HepG2 (cell line): Measurements from ENCODE around the gene NR3C2. TPM values are rescaled to one million over a fixed set of nuclear protein-coding genes. Genes with fewer than 3 reads are reported as not detected.

Source experiments
- ATAC-seq: fragments of 200-7000 bp; cut with Tn5 transposase; 3 replicates; pipeline ENCODE4 v1.9.1; 2020; ENCODE audit warnings: mild to moderate bottlenecking, moderate library complexity
- BruUV-seq: library from RNA; stranded (reverse); fragments of 400-500 nt; replicated peaks from 2 replicates; lab custom pipeline; 2021; lab: Mats Ljungman, UMichigan
- CTCF ChIA-PET: fragments of 300-600 bp; formaldehyde crosslinking; extraction: SDS; loops from one replicate; lab custom pipeline; 2021; ENCODE audit warnings: low total read pairs, inconsistent platforms, low intra/inter-chr PET ratio; lab: Yijun Ruan, JAX
- POLR2A ChIA-PET: fragments of 350-600 bp; sonication (Branson Sonifier 250); formaldehyde crosslinking; loops from one replicate; lab custom pipeline; 2020; ENCODE audit warnings: antibody characterized with exemption, inconsistent platforms; lab: Yijun Ruan, JAX
- DNase-seq: peaks from one replicate; pipeline ENCODE4 v3.0.0-alpha.2; 2015; ENCODE audit warnings: low spot score
- FAIRE-seq: peaks from 3 replicates; lab custom pipeline; 2011; peaks lifted over from hg19 to GRCh38; lab: Jason Lieb, UNC
- H2AFZ ChIP-seq: one replicate; pipeline ENCODE4 v1.6.1; 2011; ENCODE audit warnings: low read length, inconsistent platforms
- H3K27ac ChIP-seq: fragments of 300-600 bp; 3 replicates; pipeline ENCODE4 v1.8.0; 2011; ENCODE audit warnings: mixed run types, mild to moderate bottlenecking, mixed read lengths, low read length, inconsistent platforms; ENCODE audit not compliant: insufficient read depth; ENCODE audit errors: extremely low read length
- H3K27me3 ChIP-seq, 2 experiments: fragments of 200-600 bp in 1 of 2; 2 replicates in 1 of 2; 3 replicates in 1 of 2; pipeline versions ENCODE4 v1.6.0 to v1.8.0; 2011; ENCODE audit warnings: low read length in 2 of 2, mild to moderate bottlenecking in 2 of 2, moderate library complexity in 2 of 2, inconsistent platforms in 1 of 2; ENCODE audit not compliant: insufficient read depth in 2 of 2, control insufficient read depth in 1 of 2
- H3K36me3 ChIP-seq, 2 experiments: fragments of 200-600 bp in 1 of 2; replicated peaks in 1 of 2; 2 replicates in 1 of 2; 3 replicates in 1 of 2; pipeline versions ENCODE4 v1.5.1 to v1.8.0; 2011; ENCODE audit warnings: low read length in 2 of 2, inconsistent platforms in 1 of 2; ENCODE audit not compliant: insufficient read depth in 2 of 2, control insufficient read depth in 1 of 2
- H3K4me1 ChIP-seq: 2 replicates; pipeline ENCODE4 v1.5.1; 2012; ENCODE audit warnings: low read length, inconsistent platforms; ENCODE audit not compliant: insufficient read depth
- H3K4me2 ChIP-seq: 2 replicates; pipeline ENCODE4 v1.6.0; 2011; ENCODE audit warnings: low read depth, low read length, inconsistent platforms
- H3K4me3 ChIP-seq, 3 experiments: fragments of 200-600 bp in 1 of 3; sonication (generic), shearing (Covaris generic) in 1 of 3; replicated peaks in 1 of 3; 2 replicates each; pipeline ENCODE4 v1.5.1; 2011 to 2016; ENCODE audit warnings: low read length in 3 of 3, inconsistent platforms in 2 of 3, low read depth in 2 of 3, mild to moderate bottlenecking in 2 of 3, control low read depth in 1 of 3, mixed read lengths in 1 of 3; ENCODE audit not compliant: insufficient read depth in 1 of 3
- H3K79me2 ChIP-seq: one replicate; pipeline ENCODE4 v1.6.1; 2011; ENCODE audit warnings: low read length, inconsistent platforms; ENCODE audit not compliant: insufficient read depth
- H3K9ac ChIP-seq: 2 replicates; pipeline ENCODE4 v1.6.0; 2011; ENCODE audit warnings: mild to moderate bottlenecking, low read depth, low read length, inconsistent platforms; ENCODE audit not compliant: insufficient read depth
- H3K9me3 ChIP-seq: 2 replicates; pipeline ENCODE4 v1.5.1; 2012; ENCODE audit warnings: mild to moderate bottlenecking, low read length
- H4K20me1 ChIP-seq: 2 replicates; pipeline ENCODE4 v1.6.0; 2011; ENCODE audit warnings: inconsistent platforms, mild to moderate bottlenecking, low read length, moderate library complexity; ENCODE audit not compliant: insufficient read depth
- CREB1 ChIP-seq, 2 experiments: fragments of 450-650 bp in 1 of 2; IDR thresholded peaks; 2 replicates each; pipeline ENCODE4 v1.6.1; 2016 to 2017; ENCODE audit warnings: control low read depth in 1 of 2, mild to moderate bottlenecking in 1 of 2, missing compliant biosample characterization in 1 of 2, missing genetic modification characterization in 1 of 2
- FOSL2 ChIP-seq: sonication (generic); formaldehyde crosslinking; IDR thresholded peaks from 2 replicates; pipeline ENCODE4 v1.4.0; 2020; ENCODE audit warnings: missing genetic modification reagents
- IRX3 ChIP-seq: sonication (generic); formaldehyde crosslinking; IDR thresholded peaks from 2 replicates; pipeline ENCODE4 v1.8.1; 2023; ENCODE audit warnings: mild to moderate bottlenecking, low read depth, missing genetic modification reagents, borderline replicate concordance
- PBX3 ChIP-seq: sonication (generic); formaldehyde crosslinking; IDR thresholded peaks from 2 replicates; pipeline ENCODE4 v1.8.1; 2023; ENCODE audit warnings: missing genetic modification reagents, inconsistent platforms, borderline replicate concordance
- RBM39 ChIP-seq: fragments of 200-400 bp; formaldehyde crosslinking; IDR thresholded peaks from one replicate; pipeline ENCODE4 v1.6.1; 2018; ENCODE audit warnings: antibody characterized with exemption, mild to moderate bottlenecking, low read depth, low read length; ENCODE audit not compliant: poor library complexity, severe bottlenecking
- SKI ChIP-seq: fragments of 450-650 bp; IDR thresholded peaks from one replicate; pipeline ENCODE4 v1.6.1; 2018; ENCODE audit warnings: mild to moderate bottlenecking; ENCODE audit not compliant: partially characterized antibody
- YEATS4 ChIP-seq: sonication (generic); formaldehyde crosslinking; IDR thresholded peaks from 2 replicates; pipeline ENCODE4 v1.4.0; 2020; ENCODE audit warnings: missing genetic modification reagents, borderline replicate concordance
- ZC3H4 ChIP-seq: sonication (generic); formaldehyde crosslinking; IDR thresholded peaks from 2 replicates; pipeline ENCODE4 v1.4.0; 2020; ENCODE audit warnings: missing genetic modification reagents, borderline replicate concordance
- ZKSCAN1 ChIP-seq: fragments of 150-350 bp; IDR thresholded peaks from 2 replicates; pipeline ENCODE4 v1.6.1; 2014; ENCODE audit warnings: low read length
- ZNF749 ChIP-seq: sonication (generic); formaldehyde crosslinking; IDR thresholded peaks from 2 replicates; pipeline ENCODE4 v1.8.0; 2022; ENCODE audit warnings: mild to moderate bottlenecking, missing genetic modification reagents, moderate library complexity, borderline replicate concordance
- ZNF777 ChIP-seq: sonication (generic); formaldehyde crosslinking; IDR thresholded peaks from 2 replicates; pipeline ENCODE4 v1.4.0; 2020; ENCODE audit warnings: missing genetic modification reagents
- WGBS: methylation state at CpG from one replicate; pipeline ENCODE4 v1.1.6; 2017; ENCODE audit warnings: low lambda C conversion rate; 5-methylcytosine and 5-hydroxymethylcytosine counted together
- in situ Hi-C: cut with HindIII; loops from 2 replicates; pipeline ENCODE4 v1.10.0; 2017; ENCODE audit warnings: low pct_unique_long_range_greater_than_20kb; ENCODE audit not compliant: extremely low pct_ligation_motif_present
- intact Hi-C: fragments of 100-400 bp; cut with micrococcal nuclease; formaldehyde crosslinking; loops from one replicate; pipeline ENCODE4 v1.10.0; 2022; ENCODE audit not compliant: unreplicated experiment
- polyA plus RNA-seq, 8 experiments: library from polyadenylated mRNA; depleted of rRNA in 3 of 8; stranded (reverse) in 7 of 8; unstranded in 1 of 8; fragments of >200 nt; fragmentation: Illumina TruSeq in 4 of 8; extraction: Trizol in 4 of 8; gene quantifications; 2 replicates each; pipeline versions ENCODE4 v1.2.1 to v1.2.3, GENCODE V29; 2011 to 2016; ENCODE audit warnings: low read depth in 4 of 8, missing spikeins in 1 of 8, mixed read lengths in 1 of 8; ENCODE audit not compliant: insufficient read depth in 1 of 8
- total RNA-seq, 5 experiments: library from RNA; depleted of rRNA; stranded (reverse); fragments of >200 nt; fragmentation: Illumina TruSeq; extraction: Trizol; gene quantifications; 2 replicates each; pipeline ENCODE4 v1.2.3, GENCODE V29; 2016; ENCODE audit warnings: low read depth in 1 of 5
- TF ChIP-seq, protein P1 (sequence below): sonication (generic); formaldehyde crosslinking; IDR thresholded peaks from 2 replicates; pipeline ENCODE4 v1.5.0; 2020; ENCODE audit warnings: mild to moderate bottlenecking, missing genetic modification reagents
- TF ChIP-seq, protein P2 (sequence below): sonication (generic); formaldehyde crosslinking; IDR thresholded peaks from 2 replicates; pipeline ENCODE4 v1.5.0; 2020; ENCODE audit warnings: missing genetic modification reagents

The NR3C2 gene
- total and polyA plus RNA-seq, 2 of the 13 experiments (the other 11 are each of a cell fraction or from before 2014, with no cell fraction given), result 0.26 to 0.46 TPM

DNA sequence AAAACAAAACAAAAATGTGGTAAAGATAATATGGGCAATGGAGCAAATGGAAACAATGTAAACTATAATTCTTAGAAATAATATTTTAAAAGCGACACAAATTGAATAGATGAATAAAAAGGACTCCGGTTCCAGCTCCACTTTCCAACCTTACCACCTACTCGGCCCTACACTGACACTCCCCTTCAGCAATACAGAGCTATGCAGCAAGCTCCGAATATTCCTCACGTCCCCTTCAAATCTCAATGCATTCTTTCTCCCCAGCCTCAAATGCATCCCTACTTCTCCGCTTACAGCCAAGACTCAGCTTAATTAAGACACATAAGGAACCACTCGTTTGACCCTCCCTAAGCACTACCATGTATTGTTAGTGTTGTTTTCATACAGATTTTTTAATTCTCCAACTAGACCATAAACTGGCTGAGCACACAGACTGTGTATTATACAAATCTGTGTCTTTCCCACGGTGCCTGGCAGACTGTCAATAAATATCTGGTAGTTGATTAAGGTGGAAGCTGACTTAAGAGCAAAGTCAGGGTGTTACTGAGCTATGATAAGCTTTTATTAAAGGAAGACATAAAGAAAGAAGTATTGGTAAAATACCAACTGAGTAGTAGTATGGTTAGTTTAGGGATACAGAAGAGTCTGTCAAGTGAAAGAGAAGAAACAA is 219.1 kb downstream of the NR3C2 start:
- H3K4me1 ChIP-seq, result no peaks in the 10 kb centered on the region
- in situ Hi-C loops, result no loop called here
- intact Hi-C loops, result no loop called here
- ChIA-PET POLR2A (no interaction called here), CTCF (no interaction called here)
- FAIRE-seq, result no peak
- H3K4me2 ChIP-seq, result no peak overlapping the region
- WGBS, result 22% methylated on average over 8 of the region's 8 CpGs
- H3K4me3 ChIP-seq, result no peak overlapping the region
- H3K36me3 ChIP-seq, result no peaks in the 10 kb centered on the region
- no peak overlapping the region for H2AFZ ChIP-seq
- DNase-seq, result no peak
- no peaks in the 10 kb centered on the region for H3K79me2 ChIP-seq
- H3K9ac ChIP-seq, result no peak overlapping the region
- H3K27me3 ChIP-seq, result no peaks in the 10 kb centered on the region
- no peak overlapping the region for H3K27ac ChIP-seq
- H4K20me1 ChIP-seq, result no peaks in the 10 kb centered on the region
- TF ChIP-seq, protein P1, sequence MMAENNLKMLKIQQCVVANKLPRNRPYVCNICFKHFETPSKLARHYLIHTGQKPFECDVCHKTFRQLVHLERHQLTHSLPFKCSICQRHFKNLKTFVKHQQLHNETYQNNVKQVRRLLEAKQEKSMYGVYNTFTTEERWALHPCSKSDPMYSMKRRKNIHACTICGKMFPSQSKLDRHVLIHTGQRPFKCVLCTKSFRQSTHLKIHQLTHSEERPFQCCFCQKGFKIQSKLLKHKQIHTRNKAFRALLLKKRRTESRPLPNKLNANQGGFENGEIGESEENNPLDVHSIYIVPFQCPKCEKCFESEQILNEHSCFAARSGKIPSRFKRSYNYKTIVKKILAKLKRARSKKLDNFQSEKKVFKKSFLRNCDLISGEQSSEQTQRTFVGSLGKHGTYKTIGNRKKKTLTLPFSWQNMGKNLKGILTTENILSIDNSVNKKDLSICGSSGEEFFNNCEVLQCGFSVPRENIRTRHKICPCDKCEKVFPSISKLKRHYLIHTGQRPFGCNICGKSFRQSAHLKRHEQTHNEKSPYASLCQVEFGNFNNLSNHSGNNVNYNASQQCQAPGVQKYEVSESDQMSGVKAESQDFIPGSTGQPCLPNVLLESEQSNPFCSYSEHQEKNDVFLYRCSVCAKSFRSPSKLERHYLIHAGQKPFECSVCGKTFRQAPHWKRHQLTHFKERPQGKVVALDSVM, result no peak
- no peak for TF ChIP-seq ZNF777
- TF ChIP-seq, protein P2, sequence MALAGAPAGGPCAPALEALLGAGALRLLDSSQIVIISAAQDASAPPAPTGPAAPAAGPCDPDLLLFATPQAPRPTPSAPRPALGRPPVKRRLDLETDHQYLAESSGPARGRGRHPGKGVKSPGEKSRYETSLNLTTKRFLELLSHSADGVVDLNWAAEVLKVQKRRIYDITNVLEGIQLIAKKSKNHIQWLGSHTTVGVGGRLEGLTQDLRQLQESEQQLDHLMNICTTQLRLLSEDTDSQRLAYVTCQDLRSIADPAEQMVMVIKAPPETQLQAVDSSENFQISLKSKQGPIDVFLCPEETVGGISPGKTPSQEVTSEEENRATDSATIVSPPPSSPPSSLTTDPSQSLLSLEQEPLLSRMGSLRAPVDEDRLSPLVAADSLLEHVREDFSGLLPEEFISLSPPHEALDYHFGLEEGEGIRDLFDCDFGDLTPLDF (CRISPR knock-in tag), result no peak
- TF ChIP-seq RBM39, result no peak
- TF ChIP-seq SKI, result no peak
- TF ChIP-seq CREB1 (IDR thresholded peaks at IDR 0.05), result no peak
- no peak for TF ChIP-seq CREB1 (CRISPR knock-in tag; IDR thresholded peaks at IDR 0.05)
- no peak for TF ChIP-seq PBX3 (CRISPR knock-in tag)
- no peak for TF ChIP-seq YEATS4 (CRISPR knock-in tag)
- no peak for TF ChIP-seq ZNF749 (CRISPR knock-in tag)
- no peak for TF ChIP-seq ZC3H4
- TF ChIP-seq IRX3 (CRISPR knock-in tag), result no peak
- TF ChIP-seq FOSL2 (CRISPR knock-in tag), result no peak
- TF ChIP-seq ZKSCAN1, result no peak
- no TSS peak for BruUV-seq
- ATAC-seq, result no peak
- no peaks in the 10 kb centered on the region for H3K9me3 ChIP-seq
